ENCODE results near the gene IRAK1BP1. TPM values are rescaled to one million over a fixed set of nuclear protein-coding genes. Genes with fewer than 3 reads are reported as not detected.

The IRAK1BP1 gene
- total RNA-seq, result 6.9 and 7.1 TPM in 2 replicates

DNA sequence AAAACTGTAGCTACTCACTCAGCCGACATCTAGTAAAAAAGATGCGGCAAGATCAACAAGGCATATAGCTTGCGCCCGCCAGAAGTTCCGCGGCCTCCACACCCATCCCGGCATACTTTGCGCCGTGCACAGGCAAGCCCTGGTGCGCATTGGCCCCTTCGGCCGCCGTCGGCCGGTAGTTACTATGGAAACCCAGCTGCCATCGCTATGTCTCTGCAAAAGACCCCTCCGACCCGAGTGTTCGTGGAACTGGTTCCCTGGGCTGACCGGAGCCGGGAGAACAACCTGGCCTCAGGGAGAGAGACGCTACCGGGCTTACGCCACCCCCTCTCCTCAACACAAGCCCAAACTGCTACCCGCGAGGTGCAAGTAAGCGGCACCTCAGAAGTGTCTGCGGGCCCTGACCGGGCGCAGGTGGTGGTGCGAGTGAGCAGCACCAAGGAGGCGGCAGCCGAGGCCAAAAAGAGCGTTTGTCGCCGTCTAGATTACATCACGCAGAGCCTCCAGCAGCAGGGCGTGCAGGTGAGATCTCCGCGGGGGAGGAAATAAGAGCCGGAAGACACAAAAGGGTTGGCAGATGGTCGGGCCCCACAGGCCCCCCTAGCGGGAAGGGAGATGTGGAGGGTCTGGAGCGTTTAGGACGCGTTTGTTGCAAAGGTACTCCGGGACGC, at the start of gene IRAK1BP1:
IRAK1BP1 (plus strand) TSS at position 182 of the 671 bp plus-strand sequence; CDS start at position 208, 26 bp downstream.
- Histone ChIP-seq H4K20me1 (ENCODE audit: insufficient read depth, low read length) (no peaks in the 10 kb centered on the region), H3K36me3 (ENCODE audit: insufficient read depth, low read length) (no peaks in the 10 kb centered on the region), H3K27me3 (ENCODE audit: insufficient read depth, low read length) (no peaks in the 10 kb centered on the region), H3K9me3 (ENCODE audit: low read depth, low read length) (no peaks in the 10 kb centered on the region), H2AFZ (ENCODE audit: low read length) (peak within 1 kb of the TSS; percentile 100), H3K4me1 (ENCODE audit: insufficient read depth, low read length) (no peaks in the 10 kb centered on the region), H3K27ac (ENCODE audit: low read depth, low read length) (peak within 1 kb of the TSS; percentile 48), H3K4me3 (ENCODE audit: insufficient read depth, low read length) (peak within 1 kb of the TSS; percentile 99), H3K4me2 (ENCODE audit: insufficient read depth, low read length) (peak within 1 kb of the TSS; percentile 95), H3K79me2 (ENCODE audit: insufficient read depth, low read length) (peaks cover 5% of the 10 kb centered on the region)
- no peak for TF ChIP-seq CTCF (IDR thresholded peaks at IDR 0.05; ENCODE audit: extremely low read depth, low read depth, low read length)
- DNase-seq (ENCODE audit: insufficient read length, low spot score, missing footprints), result peak; percentile 95

DNA sequence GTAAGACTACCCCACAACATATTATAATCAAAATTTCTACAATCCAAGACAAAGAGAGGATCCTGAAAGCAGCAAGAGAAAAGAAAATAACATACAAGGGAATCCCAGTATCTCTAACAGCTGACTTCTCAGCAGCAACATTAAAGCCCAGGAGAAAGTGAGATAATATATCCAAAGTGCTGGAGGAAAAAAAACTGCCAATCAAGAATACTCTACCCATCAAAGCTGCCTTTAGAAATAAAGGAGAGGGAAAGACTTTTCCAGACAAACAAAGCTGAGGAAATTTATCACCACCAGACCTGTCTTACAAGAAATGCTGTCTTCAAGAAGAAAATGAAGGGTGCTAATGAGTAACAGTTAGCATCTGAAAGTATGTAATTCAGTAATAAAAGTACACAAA, 43.3 kb upstream of the IRAK1BP1 start:
- Histone ChIP-seq H3K27me3 (ENCODE audit: insufficient read depth, low read length) (no peaks in the 10 kb centered on the region), H3K4me3 (ENCODE audit: insufficient read depth, low read length) (no peak overlapping the region), H3K4me1 (ENCODE audit: insufficient read depth, low read length) (no peaks in the 10 kb centered on the region), H4K20me1 (ENCODE audit: insufficient read depth, low read length) (no peaks in the 10 kb centered on the region), H3K9me3 (ENCODE audit: low read depth, low read length) (no peaks in the 10 kb centered on the region), H3K79me2 (ENCODE audit: insufficient read depth, low read length) (no peaks in the 10 kb centered on the region), H3K36me3 (ENCODE audit: insufficient read depth, low read length) (no peaks in the 10 kb centered on the region), H2AFZ (ENCODE audit: low read length) (no peak overlapping the region), H3K27ac (ENCODE audit: low read depth, low read length) (no peak overlapping the region), H3K4me2 (ENCODE audit: insufficient read depth, low read length) (no peak overlapping the region)
- TF ChIP-seq CTCF (IDR thresholded peaks at IDR 0.05; ENCODE audit: extremely low read depth, low read depth, low read length), result no peak
- no peak for DNase-seq (ENCODE audit: insufficient read length, low spot score, missing footprints)

DNA sequence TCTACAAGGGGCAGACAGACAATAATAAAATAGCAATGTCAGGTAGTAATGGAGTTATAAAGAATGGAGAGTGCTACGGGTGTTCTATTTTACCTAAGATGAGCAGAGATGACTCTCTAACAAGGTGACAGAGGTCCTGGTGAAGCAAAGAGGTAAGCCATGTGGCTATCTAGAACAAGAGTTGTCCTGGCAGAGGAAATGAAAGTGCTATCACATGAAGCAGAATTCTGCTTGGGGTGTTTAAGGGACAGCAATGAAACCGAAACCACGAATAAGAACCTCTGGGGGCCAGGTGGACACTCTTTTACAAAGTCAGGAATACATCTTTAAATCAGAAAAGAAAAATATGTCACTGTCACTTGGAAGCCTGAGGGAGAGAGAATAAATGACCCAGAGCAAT, 37.9 kb upstream of the IRAK1BP1 start:
- no peak for DNase-seq (ENCODE audit: insufficient read length, low spot score, missing footprints)
- Histone ChIP-seq H3K4me1 (ENCODE audit: insufficient read depth, low read length) (no peaks in the 10 kb centered on the region), H3K36me3 (ENCODE audit: insufficient read depth, low read length) (no peaks in the 10 kb centered on the region), H3K4me3 (ENCODE audit: insufficient read depth, low read length) (no peak overlapping the region), H3K4me2 (ENCODE audit: insufficient read depth, low read length) (no peak overlapping the region), H4K20me1 (ENCODE audit: insufficient read depth, low read length) (no peaks in the 10 kb centered on the region), H3K27ac (ENCODE audit: low read depth, low read length) (no peak overlapping the region), H3K27me3 (ENCODE audit: insufficient read depth, low read length) (no peaks in the 10 kb centered on the region), H3K9me3 (ENCODE audit: low read depth, low read length) (no peaks in the 10 kb centered on the region), H2AFZ (ENCODE audit: low read length) (no peak overlapping the region), H3K79me2 (ENCODE audit: insufficient read depth, low read length) (no peaks in the 10 kb centered on the region)
- TF ChIP-seq CTCF (IDR thresholded peaks at IDR 0.05; ENCODE audit: extremely low read depth, low read depth, low read length), result no peak

DNA sequence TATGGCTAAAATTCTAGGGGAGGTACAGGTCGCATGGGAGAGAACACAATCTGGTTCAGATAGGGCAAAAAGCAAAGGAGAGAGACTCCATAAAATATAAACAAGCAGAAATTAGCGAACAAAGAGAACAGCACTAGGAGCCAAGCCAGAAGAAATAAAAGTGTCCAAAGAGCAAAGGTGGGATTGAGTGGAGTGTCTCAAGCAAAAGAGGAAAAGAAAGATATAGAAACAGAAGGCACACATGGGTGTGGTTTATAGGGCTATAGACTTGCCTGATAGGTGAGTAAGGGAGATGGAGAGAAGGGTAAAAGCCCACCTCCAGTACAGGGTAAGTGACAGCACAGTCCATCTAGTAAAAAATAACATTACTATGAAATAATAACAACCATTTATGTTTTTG, 36.5 kb upstream of the IRAK1BP1 start:
- Histone ChIP-seq H3K9me3 (ENCODE audit: low read depth, low read length) (no peaks in the 10 kb centered on the region), H3K4me2 (ENCODE audit: insufficient read depth, low read length) (no peak overlapping the region), H3K27me3 (ENCODE audit: insufficient read depth, low read length) (no peaks in the 10 kb centered on the region), H4K20me1 (ENCODE audit: insufficient read depth, low read length) (no peaks in the 10 kb centered on the region), H3K4me3 (ENCODE audit: insufficient read depth, low read length) (no peak overlapping the region), H2AFZ (ENCODE audit: low read length) (no peak overlapping the region), H3K27ac (ENCODE audit: low read depth, low read length) (no peak overlapping the region), H3K4me1 (ENCODE audit: insufficient read depth, low read length) (no peaks in the 10 kb centered on the region), H3K79me2 (ENCODE audit: insufficient read depth, low read length) (no peaks in the 10 kb centered on the region), H3K36me3 (ENCODE audit: insufficient read depth, low read length) (no peaks in the 10 kb centered on the region)
- no peak for DNase-seq (ENCODE audit: insufficient read length, low spot score, missing footprints)
- TF ChIP-seq CTCF (IDR thresholded peaks at IDR 0.05; ENCODE audit: extremely low read depth, low read depth, low read length), result no peak

Measured in osteoblast (primary cell).